ENCODE results near the gene TMEM141. TPM values are rescaled to one million over a fixed set of nuclear protein-coding genes. Genes with fewer than 3 reads are reported as not detected.
"Not testable (repeated sequence)": the region's sequence is repeated elsewhere in the genome, so short reads cannot be mapped to it uniquely, and the experiment has no call there.

Gene TMEM141
- total RNA-seq, 6 experiments from 2014 or later = 46.5 to 105 (median 56.7) TPM

DNA sequence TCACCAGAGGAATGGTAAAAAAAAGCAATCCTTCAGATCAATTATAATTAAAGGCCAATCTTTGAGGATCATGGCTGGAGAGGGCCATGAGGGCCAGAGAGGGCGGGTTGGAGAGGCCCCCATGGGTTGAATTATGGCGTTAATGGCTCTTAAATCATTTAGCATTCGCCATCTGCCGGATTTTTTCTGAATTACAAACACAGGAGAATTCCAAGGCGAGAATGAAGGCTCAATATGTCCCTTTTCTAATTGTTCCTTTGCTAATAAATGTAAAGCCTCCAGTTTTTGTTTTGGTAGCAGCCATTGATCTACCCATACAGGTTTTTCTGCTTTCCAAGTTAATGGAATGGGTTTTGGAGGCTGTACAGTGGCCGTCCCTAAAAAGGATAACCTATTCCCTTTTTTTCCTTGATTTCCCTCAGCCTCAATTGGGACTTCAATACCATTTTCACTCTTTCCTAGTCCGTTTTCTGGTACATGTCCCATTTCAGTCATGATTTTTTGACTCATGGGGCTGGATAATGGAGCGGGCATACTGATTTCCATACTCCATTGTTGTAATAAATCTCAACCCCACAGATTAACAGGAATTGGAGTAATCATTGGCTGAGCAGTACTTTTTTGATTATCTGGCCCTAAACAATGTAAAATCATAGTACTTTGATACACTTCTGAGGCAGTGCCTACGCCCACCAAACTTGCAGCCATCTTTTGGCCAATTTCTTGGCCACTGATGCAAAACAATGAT lies 6.7 kb upstream of the TMEM141 start:
- intact Hi-C loops (cut with DNase I) = no loop called here
- DNase-seq = no peak

DNA sequence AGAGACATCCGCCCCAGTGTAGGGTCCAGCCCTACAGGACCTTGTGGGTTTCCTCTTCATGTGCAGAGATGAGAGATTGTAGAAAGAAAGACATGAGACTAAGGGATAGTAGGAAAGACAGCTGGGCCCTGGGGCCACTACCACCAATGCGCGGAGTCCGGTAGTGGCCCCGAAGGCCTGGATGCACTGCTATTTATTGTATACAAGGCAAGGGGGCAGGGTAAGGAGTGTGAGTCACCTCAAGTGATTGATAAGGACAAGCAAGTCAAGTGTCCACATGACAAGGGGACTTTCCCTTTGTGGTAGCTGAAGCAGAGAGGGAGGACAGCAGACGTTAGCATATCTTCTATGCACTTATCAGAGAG lies 6.2 kb upstream of the TMEM141 start:
- Histone ChIP-seq H3K4me1 (peaks cover 0 to 35% (median 11%) of the 10 kb centered on the region in 4 donors), H3K9me3 (no peaks in the 10 kb centered on the region), H3K27me3 (no peaks in the 10 kb centered on the region), H3K27ac (no peak overlapping the region), H3K4me3 (no peak overlapping the region), H3K36me3 (no peaks in the 10 kb centered on the region)
- DNase-seq (no peak), ATAC-seq (no peak)
- WGBS (ENCODE audit: insufficient coverage, low coverage, low lambda C conversion rate, missing lambda C conversion rate) = 75% methylated on average over 1 of the region's 6 CpGs
- intact Hi-C loops (cut with DNase I) = loop anchor here in 1 of 2 donors (5.0 kb wide), 1 partner anchor 252 kb away; no protein-coding TSS in a partner anchor
- TF ChIP-seq, protein P1, sequence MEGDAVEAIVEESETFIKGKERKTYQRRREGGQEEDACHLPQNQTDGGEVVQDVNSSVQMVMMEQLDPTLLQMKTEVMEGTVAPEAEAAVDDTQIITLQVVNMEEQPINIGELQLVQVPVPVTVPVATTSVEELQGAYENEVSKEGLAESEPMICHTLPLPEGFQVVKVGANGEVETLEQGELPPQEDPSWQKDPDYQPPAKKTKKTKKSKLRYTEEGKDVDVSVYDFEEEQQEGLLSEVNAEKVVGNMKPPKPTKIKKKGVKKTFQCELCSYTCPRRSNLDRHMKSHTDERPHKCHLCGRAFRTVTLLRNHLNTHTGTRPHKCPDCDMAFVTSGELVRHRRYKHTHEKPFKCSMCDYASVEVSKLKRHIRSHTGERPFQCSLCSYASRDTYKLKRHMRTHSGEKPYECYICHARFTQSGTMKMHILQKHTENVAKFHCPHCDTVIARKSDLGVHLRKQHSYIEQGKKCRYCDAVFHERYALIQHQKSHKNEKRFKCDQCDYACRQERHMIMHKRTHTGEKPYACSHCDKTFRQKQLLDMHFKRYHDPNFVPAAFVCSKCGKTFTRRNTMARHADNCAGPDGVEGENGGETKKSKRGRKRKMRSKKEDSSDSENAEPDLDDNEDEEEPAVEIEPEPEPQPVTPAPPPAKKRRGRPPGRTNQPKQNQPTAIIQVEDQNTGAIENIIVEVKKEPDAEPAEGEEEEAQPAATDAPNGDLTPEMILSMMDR (IDR thresholded peaks at IDR 0.05) = no peak
- TF ChIP-seq POLR2A (IDR thresholded peaks at IDR 0.05) = no peak

More for the DNA sequence above, 6.7 kb upstream of the TMEM141 start:
- Histone ChIP-seq H3K4me1 (peaks cover 0 to 30% (median 8%) of the 10 kb centered on the region in 4 donors), H3K27ac (no peak overlapping the region), H3K27me3 (no peaks in the 10 kb centered on the region), H3K9me3 (no peaks in the 10 kb centered on the region), H3K36me3 (no peaks in the 10 kb centered on the region), H3K4me3 (no peak overlapping the region)
- TF ChIP-seq, protein P1 (IDR thresholded peaks at IDR 0.05) = peak; percentile 31 to 46 (median 44)
- no peak for TF ChIP-seq POLR2A (IDR thresholded peaks at IDR 0.05)
- 46% methylated on average over 9 of the region's 9 CpGs for WGBS (ENCODE audit: insufficient coverage, low coverage, low lambda C conversion rate, missing lambda C conversion rate)
- no peak for ATAC-seq

DNA sequence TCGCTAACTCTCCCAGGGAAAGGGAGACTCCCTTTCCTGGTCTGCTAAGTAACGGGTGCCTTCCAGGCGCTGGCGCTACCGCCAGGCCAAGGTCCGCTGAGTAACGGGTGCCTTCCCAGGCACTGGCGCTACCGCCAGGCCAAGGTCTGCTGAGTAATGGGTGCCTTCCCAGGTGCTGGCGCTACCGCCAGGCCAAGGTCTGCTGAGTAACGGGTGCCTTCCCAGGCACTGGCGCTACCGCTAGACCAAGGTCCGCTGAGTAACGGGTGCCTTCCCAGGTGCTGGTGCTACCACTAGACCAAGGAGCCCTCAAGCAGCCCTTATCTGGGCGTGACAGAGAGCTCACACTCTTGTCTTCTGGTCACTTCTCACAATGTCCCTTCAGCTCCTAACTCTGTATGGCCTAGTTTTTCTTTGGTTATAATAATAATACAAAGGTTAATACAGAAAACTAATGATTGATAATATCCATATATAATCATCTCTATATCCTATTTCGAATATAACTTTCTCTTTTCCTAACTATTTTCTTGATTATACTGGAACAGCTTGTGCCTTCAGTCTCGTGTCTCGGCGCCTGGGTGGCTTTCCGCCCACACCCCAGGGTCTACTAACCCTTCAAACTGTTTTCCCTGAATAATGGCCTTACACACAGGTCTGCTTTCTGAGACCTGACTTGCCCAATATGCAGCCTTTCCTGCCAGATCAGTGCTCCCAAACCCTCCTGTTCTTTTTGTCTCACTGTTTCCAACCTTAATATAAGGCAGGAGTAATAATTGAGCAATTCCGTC lies 5.4 kb upstream of the TMEM141 start:
- intact Hi-C loops (cut with DNase I) = loop anchor here in 1 of 2 donors (5.0 kb wide), 1 partner anchor 252 kb away; no protein-coding TSS in a partner anchor
- 79% methylated on average over 8 of the region's 23 CpGs for WGBS (ENCODE audit: insufficient coverage, low coverage, low lambda C conversion rate, missing lambda C conversion rate)
- not testable (repeated sequence) for H3K36me3 ChIP-seq, H3K4me3 ChIP-seq, H3K27me3 ChIP-seq, H3K27ac ChIP-seq, H3K9me3 ChIP-seq
- H3K4me1 ChIP-seq = peaks cover 0 to 42% (median 14%) of the 10 kb centered on the region in 4 donors
- ATAC-seq = peak in 3 of 4 donors; percentile 4 to 38 (median 15)
- DNase-seq = peak in 2 of 3 donors; percentile 64 to 70

- H3K27me3 ChIP-seq = no peaks in the 10 kb centered on the region
- whole genome bisulfite sequencing (ENCODE audit: insufficient coverage, low coverage, low lambda C conversion rate, missing lambda C conversion rate) = 59% methylated on average over 7 of the region's 10 CpGs
- intact Hi-C loops (cut with DNase I) = loop anchor here in 1 of 2 donors (5.0 kb wide), 1 partner anchor 251 kb away; no protein-coding TSS in a partner anchor
- H3K4me3 ChIP-seq = no peak overlapping the region
- TF ChIP-seq POLR2A (IDR thresholded peaks at IDR 0.05) = no peak
- TF ChIP-seq, protein P1 (IDR thresholded peaks at IDR 0.05) = no peak
- H3K27ac ChIP-seq = no peak overlapping the region
- no peak for DNase-seq
- H3K36me3 ChIP-seq = no peaks in the 10 kb centered on the region
- no peaks in the 10 kb centered on the region for H3K9me3 ChIP-seq
- H3K4me1 ChIP-seq = peaks cover 0 to 42% (median 14%) of the 10 kb centered on the region in 4 donors
- ATAC-seq = no peak
Measured at GRCh38 chr9:136786451-136786850, 4.7 kb upstream of the TMEM141 start.

- H3K36me3 ChIP-seq, DNase-seq: not testable (repeated sequence)
Measured at GRCh38 chr9:136786983-136787382, 4.2 kb upstream of the TMEM141 start.

More at GRCh38 chr9:136786983-136787382, 4.2 kb upstream of the TMEM141 start:
- ATAC-seq, H3K27ac ChIP-seq, H3K4me3 ChIP-seq, H3K27me3 ChIP-seq, H3K9me3 ChIP-seq: not testable (repeated sequence)
- peaks cover 0 to 45% (median 16%) of the 10 kb centered on the region in 4 donors for H3K4me1 ChIP-seq
- 10% methylated on average over 4 of the region's 4 CpGs for WGBS (ENCODE audit: insufficient coverage, low coverage, low lambda C conversion rate, missing lambda C conversion rate)
- intact Hi-C loops (cut with DNase I) = loop anchor here in 1 of 2 donors (5.0 kb wide), 1 partner anchor 250 kb away; no protein-coding TSS in a partner anchor
